HG03575 (cell line): Measurements from ENCODE around the gene LPIN2.
"Not testable (repeated sequence)": the region's sequence is repeated elsewhere in the genome, so short reads cannot be mapped to it uniquely, and the experiment has no call there.

ENCODE experiments used
- ATAC-seq: cut with Tn5 transposase; IDR thresholded peaks from one replicate; pipeline ENCODE4 v1.9.1; 2021; ENCODE audit not compliant: unreplicated experiment, insufficient number of reproducible peaks, low FRiP score; ENCODE audit errors: extremely low read depth

The LPIN2 gene

GRCh38 chr18:3046216-3046808 lies 33.4 kb upstream of the LPIN2 start:
- no peak for ATAC-seq

DNA sequence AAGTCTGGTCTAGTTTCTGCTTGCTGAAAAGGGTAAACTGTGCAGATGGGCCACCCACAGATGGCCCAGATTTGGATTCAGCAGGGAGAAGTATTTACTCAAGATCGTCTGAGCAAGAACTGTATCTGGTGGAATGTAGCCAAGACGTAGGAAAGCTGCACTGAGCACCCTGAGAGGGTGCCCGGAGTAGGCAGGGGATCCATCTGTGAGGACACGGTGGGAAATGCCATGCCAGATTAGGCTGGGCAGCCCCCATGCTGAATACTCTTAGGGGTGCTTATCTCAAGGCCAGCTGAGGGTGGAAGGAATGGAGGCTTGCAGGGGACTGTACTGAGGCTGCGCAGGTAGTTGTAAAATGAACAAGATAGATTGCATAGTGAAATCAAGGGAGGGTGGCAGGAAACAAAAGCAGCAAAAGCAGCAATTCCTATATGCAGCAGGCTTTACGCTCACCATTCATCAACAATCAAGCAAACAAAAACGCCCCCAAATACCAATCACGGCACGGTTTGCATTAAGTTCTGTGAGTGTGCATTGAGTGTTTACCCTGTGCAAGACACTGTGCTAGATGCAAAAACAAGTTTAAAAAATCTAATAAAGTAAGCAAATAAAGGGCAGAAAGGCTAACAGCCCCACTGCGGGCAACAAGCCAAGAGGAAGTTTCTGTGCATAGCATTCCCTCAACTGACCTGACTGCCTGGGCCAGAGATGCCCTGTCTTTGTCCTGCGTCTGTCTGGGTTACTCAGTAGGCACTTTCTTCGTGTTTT lies 32.2 kb upstream of the LPIN2 start:
- no peak for ATAC-seq

DNA sequence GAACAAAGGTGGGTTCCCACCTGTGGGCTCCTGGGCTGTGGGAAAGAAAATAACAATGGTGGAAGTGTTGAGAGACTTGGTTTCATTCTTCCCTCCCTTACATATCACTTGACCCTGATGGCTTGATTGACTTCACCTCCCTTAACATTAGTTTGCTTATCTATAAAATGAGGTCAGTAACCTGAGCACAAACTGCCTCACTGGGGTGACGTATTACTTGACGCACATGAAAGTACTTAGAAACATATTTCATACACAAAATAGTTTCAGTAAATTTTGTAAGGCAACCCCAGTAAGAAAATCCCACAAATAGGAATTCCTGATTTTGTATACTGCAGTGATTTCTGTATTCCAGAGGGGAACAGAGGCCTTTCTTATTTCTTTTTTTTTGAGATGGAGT lies 29.4 kb upstream of the LPIN2 start:
- no peak for ATAC-seq

- no peak for ATAC-seq
Measured at GRCh38 chr18:3041843-3042242, 28.9 kb upstream of the LPIN2 start.

GRCh38 chr18:3040881-3041280 lies 27.9 kb upstream of the LPIN2 start:
- no peak for ATAC-seq

DNA sequence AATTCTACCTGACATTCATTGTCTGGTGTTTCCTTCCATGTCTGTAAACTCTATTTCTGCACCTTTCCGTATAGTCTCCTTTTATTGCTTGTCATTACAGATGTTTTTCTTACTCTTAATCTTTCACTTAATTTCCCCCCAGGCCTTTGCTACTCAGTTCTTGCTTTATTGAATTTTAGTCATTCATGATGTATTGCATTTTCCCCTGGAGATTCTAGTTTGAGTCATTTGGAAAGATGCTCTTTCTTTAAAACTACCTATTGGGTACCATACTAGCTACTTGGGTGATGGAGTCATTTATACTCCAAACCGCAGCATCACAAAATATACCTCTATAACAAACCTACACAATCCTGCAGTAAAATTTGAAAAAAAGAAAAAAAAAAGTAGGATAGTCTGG lies 27.2 kb upstream of the LPIN2 start:
- no peak for ATAC-seq

- peak; percentile 90 for ATAC-seq
Measured at GRCh38 chr18:3037423-3037915, 24.5 kb upstream of the LPIN2 start.

- no peak for ATAC-seq
Measured at GRCh38 chr18:3036108-3036507, 23.2 kb upstream of the LPIN2 start.

DNA sequence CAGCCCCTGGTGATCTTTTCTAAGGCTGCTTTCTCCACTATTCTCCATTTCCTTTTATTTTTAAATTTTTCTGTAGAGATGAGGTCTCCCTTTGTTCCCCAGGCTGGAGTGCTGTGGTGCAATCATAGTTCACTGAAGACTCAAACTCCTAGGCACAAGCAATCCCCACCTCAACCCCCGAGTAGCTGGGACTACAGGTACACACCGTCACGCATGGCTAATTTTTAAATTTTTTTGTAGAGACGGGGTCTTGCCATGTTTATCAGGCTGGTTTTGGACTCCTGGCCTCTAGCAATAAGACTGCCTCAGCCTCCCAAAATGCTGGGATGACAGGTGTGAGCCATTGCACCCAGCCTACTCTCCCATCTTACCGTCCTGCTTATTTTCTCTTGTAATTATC lies 22.7 kb upstream of the LPIN2 start:
- ATAC-seq: no peak

DNA sequence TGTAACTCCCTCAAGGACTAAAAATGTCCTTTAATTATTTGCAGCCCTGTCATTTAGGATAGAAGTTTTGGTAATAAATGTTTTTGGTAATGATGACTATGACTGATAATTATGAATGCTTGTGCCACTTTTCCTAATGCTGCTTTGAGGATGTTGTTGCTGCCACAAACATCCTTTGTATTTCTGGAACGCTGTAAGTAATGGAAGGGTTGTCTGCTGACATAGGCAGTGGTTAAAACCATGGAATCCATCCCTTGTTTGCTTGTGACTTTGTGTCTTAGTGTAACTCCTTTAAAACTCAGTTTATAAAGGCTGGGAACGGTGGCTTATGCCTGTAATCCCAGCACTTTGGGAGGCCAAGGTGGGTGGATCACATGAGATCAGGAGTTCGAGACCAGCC lies 19.8 kb upstream of the LPIN2 start:
- ATAC-seq: no peak

- ATAC-seq: no peak
Measured at GRCh38 chr18:3029215-3029952, 16.4 kb upstream of the LPIN2 start.

DNA sequence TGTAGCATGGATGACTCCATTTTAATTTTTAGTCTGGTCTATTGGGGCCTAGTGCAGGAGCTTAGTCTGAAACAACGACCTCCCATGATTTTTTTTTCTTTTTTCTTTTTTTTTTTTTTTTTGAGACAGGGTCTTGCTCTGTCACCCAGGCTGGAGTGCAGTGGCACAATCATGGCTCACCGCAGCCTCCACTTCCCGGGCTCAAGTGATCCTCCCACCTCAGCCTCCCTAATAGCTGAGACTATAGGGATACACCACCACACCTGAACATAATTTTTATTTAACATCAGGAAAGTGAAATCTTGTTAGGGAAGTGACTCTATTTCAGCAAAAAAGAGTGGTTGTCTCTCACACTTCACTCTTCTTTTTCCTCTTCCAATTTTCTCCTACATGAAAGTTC lies 15.2 kb upstream of the LPIN2 start:
- not testable (repeated sequence) for ATAC-seq

- ATAC-seq: no peak
Measured at GRCh38 chr18:3027370-3027891, 14.5 kb upstream of the LPIN2 start.

DNA sequence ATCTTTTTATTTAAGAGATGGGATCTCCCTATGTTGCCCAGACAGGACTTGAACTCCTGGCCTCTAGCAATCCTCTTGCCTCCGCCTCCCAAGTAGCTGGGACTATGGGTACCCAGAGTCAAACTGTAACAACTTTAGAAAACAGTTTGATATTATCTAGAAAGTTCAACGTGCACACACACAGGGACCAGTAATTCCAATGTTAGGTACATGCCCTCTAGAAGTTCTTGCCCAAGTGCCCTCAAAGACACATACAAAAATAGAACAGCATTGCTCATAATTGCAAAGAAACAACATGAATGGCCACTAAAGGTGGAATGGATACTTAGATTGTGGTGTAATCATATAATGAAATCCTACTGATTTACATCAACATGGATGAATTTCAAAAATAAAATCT lies 12.6 kb upstream of the LPIN2 start:
- ATAC-seq: no peak

- not testable (repeated sequence) for ATAC-seq
Measured at GRCh38 chr18:3023603-3024002, 10.7 kb upstream of the LPIN2 start.

DNA sequence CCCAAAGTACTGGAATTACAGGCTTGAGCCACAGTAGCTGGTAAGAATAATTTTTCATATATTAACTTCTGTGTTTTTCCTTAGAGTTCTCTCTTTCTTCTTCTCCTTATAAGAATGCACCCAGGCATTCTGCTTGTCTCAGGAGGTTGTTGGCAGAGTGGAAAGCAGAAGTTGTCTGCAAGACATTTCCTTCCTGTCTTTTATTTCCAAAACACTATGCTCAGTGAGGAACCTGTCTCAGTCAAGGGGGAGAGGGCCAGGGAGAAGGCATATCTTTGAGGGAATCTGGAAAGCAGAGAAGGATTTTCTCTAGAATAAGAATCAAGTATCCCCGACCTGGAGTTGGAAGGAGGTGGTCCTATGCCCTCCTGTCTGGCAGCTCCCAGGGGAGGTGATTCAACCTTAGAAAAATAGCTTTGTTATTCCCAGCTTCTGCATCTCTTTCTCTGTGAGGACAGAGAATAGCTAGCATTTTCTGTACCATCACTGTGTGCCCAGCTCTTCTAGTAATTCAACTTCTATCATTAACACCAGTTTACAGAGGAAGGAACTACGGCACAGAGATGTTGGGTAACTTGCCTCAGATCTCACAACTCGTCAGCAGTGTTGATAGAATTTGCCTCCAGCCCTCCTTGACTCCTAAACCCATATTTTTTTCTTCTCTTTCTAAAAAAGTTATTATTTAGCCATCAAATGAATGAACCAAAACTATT lies 3.8 kb upstream of the LPIN2 start:
- no peak for ATAC-seq

- ATAC-seq: no peak
Measured at GRCh38 chr18:3015851-3016250, 2.9 kb upstream of the LPIN2 start.

- ATAC-seq: no peak
Measured at GRCh38 chr18:3015204-3015592, 2.3 kb upstream of the LPIN2 start.

- ATAC-seq: no peak
Measured at GRCh38 chr18:3014503-3015203, 1.7 kb upstream of the LPIN2 start.
